Fibroblast of skin of left biceps (primary cell): Measurements from ENCODE around the gene HMGCL.
"Not testable (repeated sequence)": the region's sequence is repeated elsewhere in the genome, so short reads cannot be mapped to it uniquely, and the experiment has no call there.

Source experiments
- DNase-seq, 2 experiments: peaks; one replicate each; pipeline ENCODE4 v3.0.0-alpha.2; 2013; ENCODE audit warnings: low read depth in 2 of 2

HMGCL gene

GRCh38 chr1:23826590-23826989 is 1.4 kb upstream of the HMGCL start:
- not testable (repeated sequence) for DNase-seq

DNA sequence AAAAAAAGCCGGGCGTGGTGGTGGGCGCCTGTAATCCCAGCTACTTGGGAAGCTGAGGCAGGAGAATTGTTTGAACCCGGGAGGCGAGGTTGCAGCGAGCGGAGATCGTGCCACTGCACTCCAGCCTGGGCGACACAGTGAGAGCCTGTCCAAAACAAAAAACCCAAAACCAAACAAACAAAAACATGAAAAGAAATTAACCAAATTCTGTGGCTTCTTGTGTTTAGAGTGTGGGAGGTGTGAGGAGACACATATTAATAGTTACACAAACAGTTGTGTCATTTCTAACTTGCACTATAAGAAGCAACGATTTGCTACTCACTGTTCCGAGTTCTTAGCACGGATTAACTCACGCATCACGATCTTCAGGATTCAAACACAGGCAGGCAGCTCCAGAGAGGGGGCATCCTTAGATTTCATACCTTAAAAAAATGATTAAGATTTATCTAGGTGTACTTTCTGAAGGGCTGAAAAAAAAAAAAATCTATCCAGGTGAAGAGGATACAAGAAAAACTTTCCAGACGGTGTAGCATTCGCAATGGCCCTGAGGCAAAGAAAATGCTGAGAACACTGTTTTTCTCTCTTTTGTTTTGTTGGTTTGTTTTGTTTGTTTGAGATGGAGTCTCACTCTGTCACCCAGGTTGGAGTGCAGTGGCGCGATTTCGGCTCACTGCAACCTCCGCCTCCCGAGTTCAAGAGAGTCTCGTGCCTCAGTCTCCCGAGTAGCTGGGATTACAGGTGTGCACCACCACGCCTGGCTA is 713 bp upstream of the HMGCL start:
- no peak for DNase-seq

- DNase-seq: no peak
These were observed 536 bp downstream of the HMGCL start for GRCh38 chr1:23824711-23825075.

DNA sequence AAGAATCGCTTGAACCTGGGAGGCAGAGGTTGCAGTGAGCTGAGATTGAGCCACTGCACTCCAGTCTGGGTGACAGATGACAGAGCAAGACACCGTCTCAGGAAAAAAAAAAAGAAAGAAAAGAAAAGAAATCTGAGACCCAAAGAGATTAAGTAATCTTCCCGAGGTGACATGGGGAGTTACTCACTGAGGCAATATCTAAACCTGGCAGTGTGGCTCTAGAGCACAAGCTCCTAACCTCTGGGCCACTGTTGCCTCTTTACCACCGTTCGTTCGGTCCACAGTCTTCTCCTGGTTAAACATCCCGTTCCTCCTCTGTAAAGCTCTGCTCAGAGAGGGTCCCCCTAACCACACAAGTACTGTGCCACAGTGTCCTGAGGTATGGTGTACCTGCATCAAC is 1.5 kb downstream of the HMGCL start:
- DNase-seq: no peak

- no peak for DNase-seq
These were observed 7.6 kb downstream of the HMGCL start for GRCh38 chr1:23817633-23818032.

DNA sequence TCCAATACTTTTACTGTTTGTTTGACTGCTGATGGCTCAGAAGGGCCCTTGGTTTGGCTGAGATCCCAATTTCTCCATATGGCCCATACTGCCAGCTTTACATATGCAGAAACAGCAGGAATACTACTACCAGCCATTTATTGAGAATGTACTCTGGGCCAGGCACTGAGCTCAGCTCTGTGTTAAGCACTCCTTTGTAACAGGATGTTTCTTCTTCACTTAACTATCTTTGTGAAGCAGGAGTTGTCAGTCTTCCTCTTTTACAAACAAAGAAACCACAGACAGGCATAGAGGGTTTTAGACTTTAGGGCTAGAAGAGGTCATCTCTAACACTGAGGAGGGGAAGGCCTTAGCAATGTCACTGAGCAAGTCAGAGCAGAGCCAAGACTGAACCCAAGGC is 8.3 kb downstream of the HMGCL start:
- no peak for DNase-seq

DNA sequence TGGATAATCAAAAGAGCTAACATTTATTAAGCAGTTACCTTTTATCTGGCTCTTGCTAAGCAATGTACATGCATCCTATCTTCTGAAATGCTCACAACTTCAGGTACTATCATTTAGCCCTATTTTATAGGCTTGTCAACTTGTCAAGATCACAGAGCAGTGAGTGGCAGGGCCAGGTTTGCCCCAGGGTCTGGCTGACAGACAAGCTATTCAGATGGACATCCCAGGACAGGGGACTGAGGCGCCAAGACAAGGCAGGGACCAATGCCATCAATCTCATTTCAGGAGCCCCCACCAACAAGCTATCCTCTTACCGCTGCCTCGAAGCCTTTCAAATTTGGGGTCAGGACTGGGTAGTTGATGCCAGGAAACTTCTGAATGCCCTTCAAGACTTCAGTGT is 8.9 kb downstream of the HMGCL start:
- DNase-seq: no peak

- DNase-seq: no peak
These were observed 11.2 kb downstream of the HMGCL start for GRCh38 chr1:23814016-23814415.

- DNase-seq: no peak
These were observed 14.2 kb downstream of the HMGCL start for GRCh38 chr1:23810818-23811540.

GRCh38 chr1:23809751-23810171 is 15.5 kb downstream of the HMGCL start:
- no peak for DNase-seq

DNA sequence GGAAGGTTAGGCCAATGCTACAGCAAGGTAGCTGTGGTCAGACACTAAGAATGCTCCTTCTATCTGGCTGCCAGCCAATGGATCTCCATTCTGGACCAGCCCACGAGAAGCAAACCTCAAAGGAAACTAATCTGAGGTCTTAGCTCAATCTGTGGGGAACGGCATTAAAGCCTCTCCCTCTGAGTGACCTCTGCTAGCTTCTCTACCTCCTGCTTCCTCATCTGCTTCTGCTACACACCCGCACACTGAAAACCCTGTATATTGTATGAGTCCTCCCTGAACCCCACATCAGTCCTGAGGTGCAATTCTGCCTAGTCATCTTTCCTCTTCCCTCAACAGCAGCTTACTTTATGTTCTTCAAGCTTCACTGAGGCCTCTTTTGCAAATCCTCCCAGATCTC is 17.8 kb downstream of the HMGCL start:
- no peak for DNase-seq

DNA sequence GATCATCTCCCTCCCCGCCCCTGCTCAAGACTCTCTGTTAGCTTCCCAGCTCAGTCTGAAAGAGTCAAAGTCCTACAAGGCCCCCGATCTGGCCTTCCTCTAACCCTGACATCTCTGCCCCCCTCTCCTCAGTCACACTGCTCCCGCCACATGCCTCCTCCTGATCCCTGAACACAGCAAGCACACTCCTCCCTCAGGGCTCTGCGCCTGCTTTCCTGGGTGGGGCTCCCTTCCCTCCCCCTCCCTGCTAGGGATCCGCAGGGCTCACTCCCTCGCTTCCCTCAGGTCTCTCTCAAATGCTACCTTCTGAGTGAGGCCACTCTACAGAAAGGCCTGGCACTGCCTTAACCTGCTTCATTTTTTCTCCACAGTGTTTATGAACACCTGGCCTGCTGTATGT is 18.9 kb downstream of the HMGCL start:
- DNase-seq: no peak

DNA sequence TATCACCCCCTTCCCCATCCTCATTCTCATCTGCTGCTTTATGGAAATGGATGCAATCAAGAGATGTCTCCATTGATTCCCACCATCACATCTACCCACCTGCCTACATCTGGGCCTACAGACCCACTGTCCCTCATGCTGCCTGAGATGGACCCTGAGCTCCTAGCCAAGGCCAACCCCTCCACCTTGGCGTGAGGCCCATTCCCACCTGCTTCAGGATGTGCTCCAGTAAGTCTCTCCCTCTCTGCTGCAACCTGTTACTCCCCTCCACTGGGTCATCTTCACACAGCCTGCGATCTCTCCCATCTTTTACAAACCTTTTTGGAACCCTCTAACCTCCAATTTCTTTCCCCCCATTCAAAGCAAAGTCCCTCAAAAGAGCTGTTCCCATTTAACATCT is 20.2 kb downstream of the HMGCL start:
- no peak for DNase-seq

DNA sequence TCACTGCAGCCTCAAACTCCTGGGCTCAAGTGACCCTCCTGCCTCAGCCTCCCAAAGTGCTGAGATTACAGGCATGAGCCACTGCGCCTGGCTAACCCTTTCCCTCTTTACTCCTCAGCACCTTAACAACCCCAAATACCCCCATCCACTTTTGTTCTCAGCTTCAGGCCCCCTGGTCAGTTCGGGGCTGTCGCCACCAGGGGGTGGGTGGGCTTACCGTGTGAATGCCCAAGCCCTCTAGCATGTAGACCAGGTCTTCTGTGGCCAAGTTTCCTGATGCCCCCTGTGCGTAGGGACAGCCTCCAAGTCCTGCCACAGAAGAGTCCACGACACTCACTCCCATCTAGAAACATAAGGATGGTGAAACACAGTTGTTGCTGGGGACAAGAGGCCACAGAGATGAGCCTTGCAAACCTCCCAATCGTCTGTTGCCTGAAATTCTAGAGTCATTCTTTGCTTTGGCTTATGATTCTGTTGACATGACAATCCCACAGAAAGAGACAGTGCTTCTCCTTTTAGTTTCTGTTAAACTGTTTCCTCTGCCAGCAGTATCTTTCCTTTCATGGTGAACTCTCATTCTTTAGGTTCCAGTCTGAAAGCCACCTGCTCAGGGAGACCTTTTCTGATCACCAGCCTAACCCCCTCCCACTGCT is 20.9 kb downstream of the HMGCL start:
- DNase-seq: no peak

- DNase-seq: no peak
These were observed 21.6 kb downstream of the HMGCL start for GRCh38 chr1:23803674-23804073.

GRCh38 chr1:23802809-23803342 is 22.4 kb downstream of the HMGCL start:
- not testable (repeated sequence) for DNase-seq

GRCh38 chr1:23801876-23802275 is 23.4 kb downstream of the HMGCL start:
- DNase-seq: no peak

- DNase-seq: no peak
These were observed 23.9 kb downstream of the HMGCL start for GRCh38 chr1:23801338-23801748.

DNA sequence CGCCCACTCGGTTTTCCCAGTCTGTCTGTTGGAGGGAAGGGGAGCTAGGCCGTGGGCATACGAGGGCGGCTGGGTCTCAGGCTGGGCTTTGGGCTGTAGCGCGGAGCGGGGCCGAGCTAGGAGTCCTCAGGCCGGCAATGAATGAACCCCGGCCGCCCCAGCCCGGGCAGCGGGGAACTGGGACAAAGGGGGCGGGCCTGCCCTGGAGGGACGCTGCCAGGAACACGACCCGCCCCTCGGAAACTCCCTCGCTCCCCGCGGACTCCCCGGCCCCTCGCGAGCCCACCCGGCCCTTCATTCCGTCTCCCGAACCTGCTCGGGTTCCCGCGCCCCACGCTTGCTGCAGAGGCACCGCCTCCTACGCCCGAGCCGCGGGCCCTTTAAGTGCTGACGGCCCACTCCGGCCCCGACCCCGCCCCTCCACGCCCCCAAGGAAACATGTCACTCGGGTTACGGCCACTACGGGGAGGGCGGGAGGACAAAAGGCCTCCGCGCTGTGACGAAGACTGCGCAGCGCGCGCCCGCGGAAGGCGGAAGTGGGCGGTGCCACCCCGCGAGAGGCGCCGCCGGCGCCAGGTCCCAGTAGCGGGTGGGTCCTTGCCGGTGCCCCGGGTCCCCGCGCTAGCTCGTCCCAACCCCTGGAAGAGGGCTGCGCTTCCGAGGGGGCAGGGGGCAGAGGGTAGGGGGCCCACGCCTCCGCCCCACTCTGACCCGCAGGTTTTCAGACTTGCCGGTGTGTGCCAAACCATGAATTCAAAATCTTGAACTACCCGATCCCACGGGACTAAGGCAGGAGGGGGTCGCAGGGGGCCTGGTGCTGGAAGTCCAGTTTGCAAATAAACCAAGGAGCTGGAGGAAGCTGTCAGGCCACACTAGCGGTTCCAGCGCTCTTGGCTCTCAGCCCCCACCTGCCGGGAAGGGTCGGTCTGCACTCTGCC is 24.6 kb downstream of the HMGCL start, which contains the start of gene GALE:
TSS of gene GALE (minus strand) at position 355 of the 938 bp plus-strand sequence. CDS start 1,747 bp downstream, outside the sequence.
- DNase-seq: peak; percentile 79 to 80

DNA sequence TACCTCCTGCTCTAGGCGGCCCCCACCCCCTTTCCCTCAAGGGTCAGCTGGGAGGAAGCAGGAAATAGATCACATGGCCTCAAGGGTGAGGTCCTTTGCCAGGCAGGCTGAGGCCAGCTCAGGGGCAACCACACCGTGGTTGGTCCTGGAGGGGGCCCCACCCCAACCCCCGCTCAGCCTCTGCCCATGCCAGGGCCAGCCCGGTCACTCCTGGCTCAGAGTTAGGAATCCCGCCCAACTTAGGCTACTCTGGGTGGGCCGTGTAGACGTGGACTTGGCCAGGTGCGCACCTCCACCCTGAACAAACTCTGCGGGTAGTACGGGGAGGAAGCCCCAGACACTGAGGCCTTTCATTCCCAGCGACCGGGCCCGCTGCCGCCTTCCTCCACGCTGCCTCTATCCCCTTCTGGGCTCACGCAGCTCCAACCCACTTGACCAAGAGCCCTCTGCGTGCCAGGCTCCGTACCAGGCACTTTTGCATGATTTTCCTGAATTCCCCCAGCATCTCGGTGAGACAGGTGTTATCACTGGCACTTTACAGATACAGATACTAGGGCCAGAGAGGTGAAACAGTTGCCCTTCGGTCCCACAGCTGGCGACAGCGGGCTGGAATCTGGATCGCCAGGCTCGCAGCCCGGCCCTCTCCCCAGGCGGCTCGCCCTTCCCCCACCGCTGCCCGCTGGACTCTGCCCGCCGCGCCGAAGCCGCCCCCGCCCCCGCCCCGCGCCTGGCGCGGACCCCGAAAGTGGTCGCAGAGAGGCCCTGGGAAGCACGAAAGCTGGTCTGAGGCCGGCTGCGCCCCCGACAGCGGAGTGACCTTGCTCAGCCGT is 25.4 kb downstream of the HMGCL start:
- DNase-seq: no peak

- no peak for DNase-seq
These were observed 26.0 kb downstream of the HMGCL start for GRCh38 chr1:23799255-23799569.
